Tibial artery (tissue), 4 donors: ENCODE data around the gene NMRAL1.
A peak's percentile ranks its signal among the peaks of the same experiment; 100 is the strongest.

ENCODE experiments used
- DNase-seq, 2 donors: peaks; one replicate each; pipeline ENCODE4 v3.0.0-alpha.2; 2019
- H3K27ac ChIP-seq, 2 donors: fragments of 200-600 bp; sonication (generic) in 1 of 2; 1 replicate in 1 of 2; 2 replicates in 1 of 2; pipeline ENCODE4 v1.5.1; 2018 to 2019; ENCODE audit warnings: mild to moderate bottlenecking in 1 of 2
- H3K27me3 ChIP-seq, 2 donors: fragments of 200-600 bp; sonication (generic) in 1 of 2; one replicate each; pipeline versions ENCODE4 v1.5.1 to v1.6.0; 2016 to 2019
- H3K36me3 ChIP-seq, 3 donors: fragments of 200-600 bp; sonication (generic) in 2 of 3; one replicate each; pipeline ENCODE4 v1.5.1; 2016 to 2019; ENCODE audit warnings: mild to moderate bottlenecking in 2 of 3
- H3K4me1 ChIP-seq, 4 donors: fragments of 200-600 bp; sonication (generic) in 2 of 4; 1 replicate in 3 of 4; 2 replicates in 1 of 4; pipeline ENCODE4 v1.5.1; 2016 to 2019
- H3K4me3 ChIP-seq, 2 donors: fragments of 200-600 bp; sonication (generic) in 1 of 2; 1 replicate in 1 of 2; 2 replicates in 1 of 2; pipeline ENCODE4 v1.5.1; 2018 to 2019; ENCODE audit warnings: mild to moderate bottlenecking in 2 of 2
- H3K9me3 ChIP-seq, 3 donors: fragments of 200-600 bp; sonication (generic) in 1 of 3; one replicate each; pipeline ENCODE4 v1.5.1; 2016 to 2019
- intact Hi-C: fragments of 100-400 bp; cut with DNase I; formaldehyde crosslinking; loops from one replicate; pipeline ENCODE4 v1.15.0; 2023; ENCODE audit warnings: low total_unique reads
- TF ChIP-seq, protein P1 (sequence below), 2 experiments: fragments of 200-600 bp in 1 of 2; fragments of 450-650 bp in 1 of 2; IDR thresholded peaks; one replicate each; pipeline ENCODE4 v1.5.1; 2017 to 2019; ENCODE audit warnings: antibody characterized with exemption in 2 of 2, mild to moderate bottlenecking in 1 of 2, moderate library complexity in 1 of 2

NMRAL1 gene

DNA sequence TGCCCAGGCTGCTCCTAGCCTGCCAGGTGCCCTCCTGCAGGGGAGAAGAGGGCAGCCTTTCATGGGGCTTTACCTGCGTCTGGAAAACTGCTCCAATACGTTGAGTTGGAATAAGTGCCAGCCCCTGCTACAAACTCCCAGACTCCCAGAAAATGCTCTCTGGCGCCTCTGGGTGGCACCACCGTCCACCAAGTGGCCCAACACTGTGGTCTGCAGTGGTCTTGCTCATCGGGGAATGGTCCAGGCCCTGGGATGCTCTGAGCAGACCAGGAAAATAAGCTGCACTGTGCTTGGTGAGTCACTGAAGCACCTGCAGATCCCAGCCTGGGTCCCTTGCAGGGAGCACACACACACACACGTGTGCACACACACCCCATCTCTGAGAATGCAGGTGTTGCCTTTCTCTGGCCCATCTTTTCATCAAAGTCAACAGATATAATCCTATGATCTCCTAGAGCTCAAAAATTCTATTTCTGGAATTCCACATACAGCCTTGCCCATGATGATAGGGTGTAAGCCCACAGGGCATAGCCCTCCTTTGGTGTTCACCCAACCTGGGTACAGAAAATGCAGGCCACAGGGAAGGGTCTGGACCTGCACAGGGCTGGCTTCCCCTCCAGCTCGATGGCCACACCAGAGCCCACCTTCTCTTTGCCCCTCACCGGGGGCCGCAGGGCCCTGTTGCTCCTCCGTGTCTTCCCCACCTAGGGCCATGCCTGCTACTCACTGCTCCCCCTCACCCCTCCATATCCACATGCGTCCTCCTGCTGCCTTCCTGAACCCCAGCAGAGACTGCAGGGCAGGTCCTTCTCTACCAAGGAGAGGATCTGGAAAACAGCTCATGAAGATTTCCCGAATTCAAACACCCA is 43.6 kb upstream of the NMRAL1 start:
- intact Hi-C loops: no loop called here
- TF ChIP-seq, protein P1, sequence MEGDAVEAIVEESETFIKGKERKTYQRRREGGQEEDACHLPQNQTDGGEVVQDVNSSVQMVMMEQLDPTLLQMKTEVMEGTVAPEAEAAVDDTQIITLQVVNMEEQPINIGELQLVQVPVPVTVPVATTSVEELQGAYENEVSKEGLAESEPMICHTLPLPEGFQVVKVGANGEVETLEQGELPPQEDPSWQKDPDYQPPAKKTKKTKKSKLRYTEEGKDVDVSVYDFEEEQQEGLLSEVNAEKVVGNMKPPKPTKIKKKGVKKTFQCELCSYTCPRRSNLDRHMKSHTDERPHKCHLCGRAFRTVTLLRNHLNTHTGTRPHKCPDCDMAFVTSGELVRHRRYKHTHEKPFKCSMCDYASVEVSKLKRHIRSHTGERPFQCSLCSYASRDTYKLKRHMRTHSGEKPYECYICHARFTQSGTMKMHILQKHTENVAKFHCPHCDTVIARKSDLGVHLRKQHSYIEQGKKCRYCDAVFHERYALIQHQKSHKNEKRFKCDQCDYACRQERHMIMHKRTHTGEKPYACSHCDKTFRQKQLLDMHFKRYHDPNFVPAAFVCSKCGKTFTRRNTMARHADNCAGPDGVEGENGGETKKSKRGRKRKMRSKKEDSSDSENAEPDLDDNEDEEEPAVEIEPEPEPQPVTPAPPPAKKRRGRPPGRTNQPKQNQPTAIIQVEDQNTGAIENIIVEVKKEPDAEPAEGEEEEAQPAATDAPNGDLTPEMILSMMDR (IDR thresholded peaks at IDR 0.05): peak; percentile 29 to 32
- DNase-seq: no peak
- peaks cover 0 to 21% (median 11%) of the 10 kb centered on the region in 4 donors for H3K4me1 ChIP-seq
- H3K9me3 ChIP-seq: no peaks in the 10 kb centered on the region
- H3K27ac ChIP-seq: no peak overlapping the region
- no peaks in the 10 kb centered on the region for H3K27me3 ChIP-seq
- peaks cover 0 to 28% (median 9%) of the 10 kb centered on the region in 3 donors for H3K36me3 ChIP-seq
- no peak overlapping the region for H3K4me3 ChIP-seq

DNA sequence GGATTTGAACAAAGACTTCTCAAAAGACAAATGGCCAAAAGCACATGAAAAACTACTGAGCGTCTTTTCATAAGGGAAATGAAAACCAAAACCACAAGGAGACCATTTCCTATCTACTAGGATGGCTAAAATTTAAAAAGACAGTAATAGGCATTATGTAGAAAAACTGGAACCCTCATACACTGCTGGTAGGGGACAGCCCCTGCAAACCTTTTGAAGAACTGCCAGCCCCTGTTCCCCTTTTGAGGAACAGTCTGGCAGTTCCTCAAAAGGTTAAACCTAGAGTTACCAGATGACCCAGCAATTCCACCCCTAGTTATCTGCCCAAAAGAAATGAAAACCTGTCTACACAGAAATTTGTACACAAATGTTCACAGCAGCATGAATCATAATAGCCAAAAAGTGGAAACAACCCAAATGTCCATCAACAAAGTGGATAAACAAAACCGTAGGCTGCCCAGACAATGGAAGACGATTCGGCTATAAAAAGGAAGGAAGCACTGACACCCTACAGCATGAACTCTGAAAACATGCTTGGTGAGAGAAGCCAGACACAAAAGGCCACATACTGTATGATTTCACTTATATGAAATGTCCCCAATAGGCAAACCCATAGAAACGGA is 41.3 kb upstream of the NMRAL1 start:
- no peaks in the 10 kb centered on the region for H3K27me3 ChIP-seq
- H3K27ac ChIP-seq: no peak overlapping the region
- H3K36me3 ChIP-seq: peaks cover 11 to 40% (median 32%) of the 10 kb centered on the region in 3 donors
- intact Hi-C loops: no loop called here
- TF ChIP-seq, protein P1 (IDR thresholded peaks at IDR 0.05): no peak
- H3K4me3 ChIP-seq: no peak overlapping the region
- DNase-seq: no peak
- H3K4me1 ChIP-seq: peaks cover 0 to 11% (median 6%) of the 10 kb centered on the region in 4 donors
- no peaks in the 10 kb centered on the region for H3K9me3 ChIP-seq

DNA sequence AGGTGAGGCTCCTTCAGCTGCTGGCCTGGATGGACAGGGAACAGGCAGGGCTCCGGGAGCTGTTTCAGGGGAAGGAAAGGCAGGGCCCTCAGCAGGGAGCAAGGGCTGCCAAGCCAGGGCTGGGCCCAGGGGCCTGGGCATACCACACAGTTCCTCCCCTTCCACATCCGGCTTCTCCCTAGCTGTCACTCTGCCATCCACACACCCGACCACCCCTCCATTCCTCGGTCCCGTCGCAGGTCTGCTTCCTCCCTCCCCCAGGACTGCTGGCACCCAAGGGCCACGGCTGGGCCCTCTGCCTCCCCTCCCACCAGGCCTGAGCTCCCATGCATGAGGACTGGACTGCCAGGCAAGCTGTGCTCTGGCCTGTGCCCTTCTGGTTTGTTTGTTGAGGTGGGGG is 40.2 kb upstream of the NMRAL1 start:
- Histone ChIP-seq H3K36me3 (peaks cover 18 to 50% (median 40%) of the 10 kb centered on the region in 3 donors), H3K27ac (peak overlapping the region; percentile 20 to 22), H3K4me3 (no peak overlapping the region), H3K27me3 (no peaks in the 10 kb centered on the region), H3K4me1 (peaks cover 0 to 11% (median 6%) of the 10 kb centered on the region in 4 donors), H3K9me3 (no peaks in the 10 kb centered on the region)
- no peak for DNase-seq
- TF ChIP-seq, protein P1 (IDR thresholded peaks at IDR 0.05): no peak
- intact Hi-C loops: no loop called here

DNA sequence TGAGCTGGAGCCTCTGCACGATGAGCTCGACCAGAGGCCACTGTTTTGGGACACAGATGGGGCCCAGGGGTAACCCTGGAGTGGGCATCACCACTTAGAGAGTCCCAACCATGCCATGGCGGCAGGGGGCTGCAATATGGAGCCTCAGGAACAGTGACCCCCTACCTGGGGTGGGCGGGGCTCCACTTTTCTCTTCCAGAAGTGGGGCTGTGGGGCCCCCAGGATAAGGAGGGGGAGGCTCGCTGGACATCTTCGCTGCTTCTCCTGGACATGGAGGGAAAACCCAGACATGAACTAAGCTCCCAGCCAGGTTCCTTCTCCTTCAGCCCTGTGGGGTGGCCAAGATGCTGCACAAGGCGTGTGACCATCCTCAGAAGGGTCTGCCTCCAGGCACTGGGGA is 39.5 kb upstream of the NMRAL1 start:
- H3K4me1 ChIP-seq: peaks cover 0 to 11% (median 6%) of the 10 kb centered on the region in 4 donors
- H3K27ac ChIP-seq: peak overlapping the region; percentile 20 to 22
- H3K9me3 ChIP-seq: no peaks in the 10 kb centered on the region
- peaks cover 24 to 57% (median 47%) of the 10 kb centered on the region in 3 donors for H3K36me3 ChIP-seq
- DNase-seq: no peak
- H3K4me3 ChIP-seq: no peak overlapping the region
- TF ChIP-seq, protein P1 (IDR thresholded peaks at IDR 0.05): no peak
- intact Hi-C loops: no loop called here
- H3K27me3 ChIP-seq: no peaks in the 10 kb centered on the region

DNA sequence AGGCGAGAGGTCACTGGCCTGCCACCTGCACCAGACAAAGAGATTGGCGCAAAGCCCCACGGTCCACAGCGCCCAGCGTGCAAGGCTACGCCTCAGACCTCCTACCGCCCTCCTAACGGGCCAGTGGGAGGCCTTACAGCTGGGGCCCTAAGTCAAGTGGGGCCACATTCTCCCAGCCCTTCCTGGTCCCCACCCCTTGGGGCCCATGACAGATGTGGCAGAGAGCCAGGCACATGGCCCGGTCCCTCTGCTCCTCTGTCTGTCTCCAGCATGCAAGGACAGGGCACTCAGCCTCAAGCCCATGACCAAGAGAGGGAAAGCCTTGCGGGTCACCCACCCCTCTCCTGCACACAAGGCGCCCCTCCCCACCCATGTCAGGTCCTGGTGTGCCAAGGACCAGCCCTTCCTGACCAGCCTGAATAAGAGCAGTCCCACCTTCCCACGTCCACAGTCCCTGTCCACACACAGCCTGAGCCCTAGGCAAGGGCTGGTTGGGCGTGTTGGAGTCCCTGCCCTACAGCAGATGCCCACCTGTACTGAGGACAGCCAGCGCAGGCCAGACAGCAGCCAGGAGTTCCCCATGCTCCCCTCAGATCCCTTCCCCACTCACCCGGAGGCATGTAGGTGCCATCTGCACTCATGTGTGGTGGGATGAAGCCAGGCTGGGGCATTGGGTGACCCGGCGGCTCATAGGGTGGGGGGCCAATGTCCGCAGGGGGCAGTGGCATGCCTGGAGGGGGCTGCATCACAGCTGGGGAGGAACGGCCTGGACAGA is 38.8 kb upstream of the NMRAL1 start:
- Histone ChIP-seq H3K36me3 (peaks cover 28 to 63% (median 54%) of the 10 kb centered on the region in 3 donors), H3K4me3 (no peak overlapping the region), H3K27ac (no peak overlapping the region), H3K4me1 (peaks cover 0 to 11% (median 6%) of the 10 kb centered on the region in 4 donors), H3K9me3 (no peaks in the 10 kb centered on the region), H3K27me3 (no peaks in the 10 kb centered on the region)
- intact Hi-C loops: no loop called here
- no peak for DNase-seq
- TF ChIP-seq, protein P1 (IDR thresholded peaks at IDR 0.05): no peak
